Activated T-cell treated with anti-CD3 and anti-CD28 coated beads for 24 hours (primary cell): Measurements from ENCODE around the gene TSPAN8.
"Not testable (repeated sequence)": the region's sequence is repeated elsewhere in the genome, so short reads cannot be mapped to it uniquely, and the experiment has no call there.

ENCODE experiments used
- DNase-seq: peaks from one replicate; pipeline ENCODE4 v3.0.0-alpha.2; 2020; ENCODE audit warnings: low read depth

TSPAN8 gene

GRCh38 chr12:71125949-71126348, 31.9 kb downstream of the TSPAN8 start:
- no peak for DNase-seq

GRCh38 chr12:71125515-71125914, 32.3 kb downstream of the TSPAN8 start:
- no peak for DNase-seq

GRCh38 chr12:71124835-71125460, 32.9 kb downstream of the TSPAN8 start:
- no peak for DNase-seq

GRCh38 chr12:71113148-71113547, 44.7 kb downstream of the TSPAN8 start:
- DNase-seq: not testable (repeated sequence)

GRCh38 chr12:71109834-71110233, 48.0 kb downstream of the TSPAN8 start:
- no peak for DNase-seq

- no peak for DNase-seq
Observed at GRCh38 chr12:71108355-71108754, 49.4 kb downstream of the TSPAN8 start.

- DNase-seq: no peak
Observed at GRCh38 chr12:71107936-71108335, 49.9 kb downstream of the TSPAN8 start.

GRCh38 chr12:71105956-71106355, 51.8 kb downstream of the TSPAN8 start:
- no peak for DNase-seq

GRCh38 chr12:71092290-71092689, 65.5 kb downstream of the TSPAN8 start:
- DNase-seq: no peak

GRCh38 chr12:71090971-71091370, 66.8 kb downstream of the TSPAN8 start:
- no peak for DNase-seq

GRCh38 chr12:71085575-71085974, 72.2 kb downstream of the TSPAN8 start:
- DNase-seq: no peak

GRCh38 chr12:71075743-71076142, 82.1 kb downstream of the TSPAN8 start:
- no peak for DNase-seq
